ENCODE data around the gene MAP3K8.
"Not testable (repeated sequence)": the region's sequence is repeated elsewhere in the genome, so short reads cannot be mapped to it uniquely, and the experiment has no call there.

Gene MAP3K8

GRCh38 chr10:30422981-30423654 lies 10.9 kb upstream of the MAP3K8 start:
- DNase-seq (ENCODE audit: low read depth in 1 of 2, low spot score in 1 of 2) = no peak

DNA sequence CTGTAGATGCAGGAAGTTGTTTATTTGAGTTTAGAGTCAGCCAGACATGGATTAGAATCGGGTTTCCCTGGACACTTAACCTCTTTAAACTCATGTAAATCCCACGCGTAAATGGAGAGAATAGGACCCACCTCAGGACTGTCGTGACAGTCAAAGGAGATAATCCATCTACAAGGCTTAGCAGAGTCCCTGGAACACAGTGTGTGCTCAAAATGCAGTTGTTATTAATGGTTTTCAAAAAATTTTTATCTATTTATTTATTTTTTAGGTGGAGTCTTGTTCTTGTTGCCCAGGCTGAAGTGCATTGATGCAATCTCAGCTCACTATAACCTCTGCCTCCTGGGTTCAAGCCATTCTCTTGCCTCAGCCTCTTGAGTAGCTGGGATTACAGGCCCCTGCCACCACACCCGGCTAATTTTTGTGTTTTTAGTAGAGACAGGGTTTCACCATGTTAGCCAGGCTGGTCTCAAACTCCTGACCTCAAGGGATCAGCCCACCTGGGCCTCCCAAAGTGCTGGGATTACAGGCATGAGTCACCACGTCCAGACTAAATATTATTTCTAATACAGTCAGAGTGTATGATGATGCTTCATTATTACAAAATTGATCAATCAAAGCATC lies 10.2 kb upstream of the MAP3K8 start:
- not testable (repeated sequence) for DNase-seq (ENCODE audit: low read depth in 1 of 2, low spot score in 1 of 2)

DNA sequence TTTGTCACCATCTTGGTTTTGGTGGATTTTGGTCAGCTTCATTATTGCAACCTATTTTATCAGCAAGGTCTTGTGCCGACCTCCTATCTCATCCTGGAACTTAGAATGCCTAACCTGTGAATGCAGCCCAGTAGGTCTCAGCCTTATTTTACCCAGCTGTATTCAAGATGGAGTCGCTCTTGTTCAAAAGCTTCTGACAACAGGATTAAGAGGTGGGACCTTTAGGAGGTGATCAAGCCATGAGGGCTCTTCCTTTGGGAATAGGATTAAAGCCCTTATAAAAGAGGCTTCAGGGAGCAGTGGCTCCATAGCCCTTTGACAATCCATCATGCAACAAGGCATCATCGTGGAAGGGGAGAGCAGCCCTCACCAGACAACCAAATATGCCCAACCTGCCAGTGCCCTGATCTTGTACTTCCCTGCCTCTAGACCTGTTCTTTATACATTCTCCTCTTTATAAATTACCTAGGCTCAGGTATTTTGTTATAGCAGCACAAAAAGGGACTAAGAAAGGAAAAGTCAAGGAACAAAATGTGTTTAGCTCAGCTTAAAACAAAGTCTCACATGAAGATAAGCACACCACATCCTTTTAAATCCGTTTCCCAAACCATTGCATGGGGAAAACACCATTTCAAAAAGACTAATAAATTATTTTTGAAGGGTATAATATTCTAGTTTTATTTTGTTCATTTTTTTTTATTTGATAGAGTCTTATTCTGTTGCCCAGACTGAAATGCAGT lies 8.5 kb upstream of the MAP3K8 start:
- DNase-seq (ENCODE audit: low read depth in 1 of 2, low spot score in 1 of 2) = no peak

- no peak for DNase-seq (ENCODE audit: low read depth in 1 of 2, low spot score in 1 of 2)
Observed at GRCh38 chr10:30430544-30431298, 3.3 kb upstream of the MAP3K8 start.

DNA sequence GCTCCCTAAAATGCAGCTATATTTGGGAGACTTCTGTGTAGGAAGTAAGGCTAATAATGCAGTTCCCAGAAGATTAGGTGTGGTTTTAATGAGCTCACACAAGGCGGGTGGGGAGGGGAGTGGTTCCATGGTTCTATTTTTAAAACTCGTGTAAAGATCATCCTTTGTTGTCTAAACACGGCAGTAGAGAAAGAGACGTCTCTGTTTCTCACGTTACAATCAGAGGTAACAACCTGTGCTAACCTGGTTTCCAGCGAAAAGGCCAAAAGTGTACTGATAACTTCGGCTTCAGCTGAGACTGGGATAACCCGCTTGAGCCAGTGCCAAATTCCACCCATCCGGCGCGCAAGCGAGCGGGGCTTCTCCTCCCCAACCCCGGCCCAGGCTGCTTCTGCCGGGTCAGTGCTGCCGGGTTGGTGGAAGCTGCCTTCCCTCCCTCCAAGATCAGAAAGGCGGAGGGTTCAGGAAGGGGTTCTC lies 2.5 kb upstream of the MAP3K8 start:
- DNase-seq (ENCODE audit: low read depth in 1 of 2, low spot score in 1 of 2) = no peak

- DNase-seq (ENCODE audit: low read depth in 1 of 2, low spot score in 1 of 2) = no peak
Observed at GRCh38 chr10:30432622-30433305, 1.2 kb upstream of the MAP3K8 start.

- DNase-seq (ENCODE audit: low read depth in 1 of 2, low spot score in 1 of 2) = peak in 1 of 2 donors; percentile 27
Observed at GRCh38 chr10:30433306-30433729, 666 bp upstream of the MAP3K8 start.

- DNase-seq (ENCODE audit: low read depth in 1 of 2, low spot score in 1 of 2) = peak in 1 of 2 donors; percentile 44
Observed at GRCh38 chr10:30434273-30435072, 489 bp downstream of the MAP3K8 start.

- DNase-seq (ENCODE audit: low read depth in 1 of 2, low spot score in 1 of 2) = no peak
Observed at GRCh38 chr10:30435073-30435422, 1.1 kb downstream of the MAP3K8 start.

- not testable (repeated sequence) for DNase-seq (ENCODE audit: low read depth in 1 of 2, low spot score in 1 of 2)
Observed at GRCh38 chr10:30435499-30436167, 1.6 kb downstream of the MAP3K8 start.

DNA sequence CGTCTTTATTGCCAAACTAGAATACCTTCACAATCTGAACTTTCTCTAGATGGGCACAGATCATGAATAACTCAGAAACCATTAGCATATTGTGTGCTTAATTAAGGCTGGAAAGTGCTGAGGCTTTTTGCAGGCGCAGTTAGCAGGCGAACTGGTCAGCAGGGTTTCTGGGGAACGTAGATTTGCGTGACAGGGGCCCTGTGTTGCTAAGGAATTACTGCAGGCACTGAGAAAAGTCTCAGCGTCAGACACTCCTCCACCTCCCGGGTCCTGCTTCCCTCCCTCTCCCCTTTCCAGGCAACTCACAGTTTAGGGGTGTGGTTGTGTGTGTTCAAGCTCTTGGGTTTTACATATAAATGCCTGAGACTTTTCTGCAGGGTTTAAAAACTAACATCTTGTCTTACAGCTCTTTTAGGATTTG lies 2.2 kb downstream of the MAP3K8 start:
- no peak for DNase-seq (ENCODE audit: low read depth in 1 of 2, low spot score in 1 of 2)

DNA sequence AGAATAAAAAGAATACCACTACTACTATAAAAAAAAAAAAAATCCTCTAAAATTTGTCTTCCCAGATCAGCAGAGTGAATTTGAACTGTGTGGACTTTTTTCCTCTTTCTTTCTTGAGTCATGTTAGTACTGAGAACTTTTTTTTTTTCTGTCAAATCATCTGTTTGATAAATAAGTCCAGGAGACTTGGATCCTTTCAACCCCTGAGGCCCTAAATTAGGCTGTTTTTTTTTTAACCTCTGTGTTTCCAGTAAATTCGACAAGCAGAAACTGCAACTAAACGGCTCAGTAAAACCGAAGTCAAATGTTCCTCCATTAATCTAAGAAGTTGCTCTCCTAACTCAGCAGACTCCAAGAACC lies 2.7 kb downstream of the MAP3K8 start:
- no peak for DNase-seq (ENCODE audit: low read depth in 1 of 2, low spot score in 1 of 2)

- DNase-seq (ENCODE audit: low read depth in 1 of 2, low spot score in 1 of 2) = no peak
Observed at GRCh38 chr10:30437031-30437841, 3.3 kb downstream of the MAP3K8 start.

DNA sequence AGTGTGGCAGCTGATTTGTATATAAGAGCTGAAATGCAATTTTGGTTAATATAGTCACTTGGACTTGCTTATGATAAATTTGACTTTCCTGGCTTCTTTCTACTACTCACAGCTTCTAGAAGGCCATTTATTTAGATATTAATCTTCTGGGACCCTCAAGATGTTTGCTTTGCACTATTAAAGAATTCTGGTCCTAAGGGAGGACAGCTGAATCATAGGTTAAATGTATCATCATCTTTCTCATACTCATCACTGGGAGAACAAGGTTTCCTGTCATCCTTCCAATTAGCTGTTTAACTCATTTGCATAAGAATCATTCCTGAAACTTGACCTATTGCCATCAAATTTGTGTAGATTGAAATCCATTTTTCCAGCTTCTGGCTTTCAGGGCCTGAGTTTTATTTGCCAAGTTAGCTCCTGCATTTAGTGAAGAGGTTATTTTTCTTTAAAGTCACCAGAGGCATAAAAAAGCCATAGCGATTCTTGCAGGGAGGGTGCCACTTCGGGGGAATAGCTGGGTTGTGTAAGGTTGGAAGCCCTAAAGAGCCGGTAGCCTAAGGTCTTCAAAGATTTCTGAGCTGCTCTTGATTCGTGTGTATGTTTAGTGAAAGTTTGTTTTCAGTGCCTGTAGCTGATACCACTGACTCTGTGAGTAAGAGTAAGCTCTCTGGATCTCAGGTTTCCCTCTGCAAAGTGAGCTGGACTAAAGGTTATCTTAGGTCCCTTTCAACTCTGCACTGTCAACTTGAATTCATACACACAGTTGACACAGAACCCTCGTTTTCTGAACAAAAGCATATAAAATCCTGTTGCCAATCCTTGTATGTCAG lies 4.3 kb downstream of the MAP3K8 start:
- no peak for DNase-seq (ENCODE audit: low read depth in 1 of 2, low spot score in 1 of 2)

DNA sequence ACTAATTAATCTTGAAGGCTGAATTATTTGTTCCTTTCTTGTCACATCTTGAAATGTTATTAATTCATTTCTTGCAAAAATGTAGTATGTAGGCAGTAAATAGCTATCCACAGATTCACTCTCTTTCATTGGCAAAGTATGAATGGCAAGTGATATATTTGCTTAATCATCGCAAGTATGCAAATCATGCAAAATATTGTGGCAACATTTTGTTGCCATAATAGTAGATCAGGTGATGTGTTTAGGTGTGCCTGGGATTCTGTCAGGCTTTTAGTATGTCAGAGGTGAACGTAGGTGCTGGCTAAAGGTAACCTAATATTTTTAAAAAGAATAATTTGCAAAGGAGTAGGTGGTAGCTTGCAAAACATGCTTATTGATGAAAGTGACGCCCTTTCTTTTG lies 5.9 kb downstream of the MAP3K8 start:
- no peak for DNase-seq (ENCODE audit: low read depth in 1 of 2, low spot score in 1 of 2)

GRCh38 chr10:30442019-30442606 lies 8.1 kb downstream of the MAP3K8 start:
- DNase-seq (ENCODE audit: low read depth in 1 of 2, low spot score in 1 of 2) = no peak

GRCh38 chr10:30443049-30443448 lies 9.1 kb downstream of the MAP3K8 start:
- DNase-seq (ENCODE audit: low read depth in 1 of 2, low spot score in 1 of 2) = no peak
